OCI-LY3 (cell line): ENCODE results near the gene TMEM63A.

Experiments used
- CTCF ChIP-seq: fragments of 200-600, 300-600 bp; sonication (generic); IDR thresholded peaks from 2 replicates; pipeline ENCODE4 v1.5.1; 2014; ENCODE audit warnings: antibody characterized with exemption, low read length, low read depth
- EZH2phosphoT487 ChIP-seq: fragments of 200-600 bp; shearing (Covaris generic); IDR thresholded peaks from 2 replicates; pipeline ENCODE4 v1.6.1; 2018; ENCODE audit warnings: antibody characterized with exemption, mixed run types, low read depth

GRCh38 chr1:225860107-225860506 lies 22.1 kb downstream of the TMEM63A start:
- no peak for TF ChIP-seq CTCF
- no peak for TF ChIP-seq EZH2phosphoT487
